Activated naive CD4-positive, alpha-beta T cell treated with anti-CD3 and anti-CD28 coated beads, Interleukin-2, amount 50 U/mL, for 72 hours (primary cell): Measurements from ENCODE around the gene CDC25A. TPM values are rescaled to one million over a fixed set of nuclear protein-coding genes. Genes with fewer than 3 reads are reported as not detected.
A peak's percentile ranks its signal among the peaks of the same experiment; 100 is the strongest.
"Not testable (repeated sequence)": the region's sequence is repeated elsewhere in the genome, so short reads cannot be mapped to it uniquely, and the experiment has no call there.

Source experiments
- ATAC-seq, 2 donors: fragments of 150-1000 bp; cut with Tn5 transposase; 2 replicates each; pipeline ENCODE4 v1.10.0; 2021; ENCODE audit warnings: mild to moderate bottlenecking in 2 of 2, moderate library complexity in 2 of 2
- DNase-seq, 2 donors: peaks; one replicate each; pipeline ENCODE4 v3.0.0; 2021 to 2022; ENCODE audit warnings: low spot score in 2 of 2
- H3K27ac Mint-ChIP-seq, 2 donors: one replicate each; pipeline ENCODE4 v1.8.0; 2022; ENCODE audit warnings: mild to moderate bottlenecking in 2 of 2, mixed read lengths in 2 of 2
- H3K36me3 Mint-ChIP-seq, 2 donors: one replicate each; pipeline ENCODE4 v1.8.0; 2022; ENCODE audit warnings: mixed read lengths in 2 of 2
- H3K9me3 Mint-ChIP-seq, 2 donors: one replicate each; pipeline ENCODE4 v1.8.0; 2022; ENCODE audit warnings: mixed read lengths in 2 of 2
- total RNA-seq, 2 donors: library from RNA; stranded (reverse); gene quantifications; one replicate each; pipeline ENCODE4 v1.2.3, GENCODE V29; 2022

CDC25A gene
- total RNA-seq, 2 donors from 2014 or later, result 29.0 to 37.6 TPM

GRCh38 chr3:48129921-48130320 is 58.3 kb downstream of the CDC25A start:
- H3K9me3 Mint-ChIP-seq, result no peaks in the 10 kb centered on the region
- H3K36me3 Mint-ChIP-seq, result no peaks in the 10 kb centered on the region

GRCh38 chr3:48128774-48129173 is 59.4 kb downstream of the CDC25A start:
- ATAC-seq (no peak), DNase-seq (no peak)
- Mint-ChIP-seq H3K36me3 (no peaks in the 10 kb centered on the region), H3K27ac (no peak overlapping the region), H3K9me3 (no peaks in the 10 kb centered on the region)

More at GRCh38 chr3:48129921-48130320, 58.3 kb downstream of the CDC25A start:
- ATAC-seq (no peak), DNase-seq (no peak)
- H3K27ac Mint-ChIP-seq, result no peak overlapping the region

DNA sequence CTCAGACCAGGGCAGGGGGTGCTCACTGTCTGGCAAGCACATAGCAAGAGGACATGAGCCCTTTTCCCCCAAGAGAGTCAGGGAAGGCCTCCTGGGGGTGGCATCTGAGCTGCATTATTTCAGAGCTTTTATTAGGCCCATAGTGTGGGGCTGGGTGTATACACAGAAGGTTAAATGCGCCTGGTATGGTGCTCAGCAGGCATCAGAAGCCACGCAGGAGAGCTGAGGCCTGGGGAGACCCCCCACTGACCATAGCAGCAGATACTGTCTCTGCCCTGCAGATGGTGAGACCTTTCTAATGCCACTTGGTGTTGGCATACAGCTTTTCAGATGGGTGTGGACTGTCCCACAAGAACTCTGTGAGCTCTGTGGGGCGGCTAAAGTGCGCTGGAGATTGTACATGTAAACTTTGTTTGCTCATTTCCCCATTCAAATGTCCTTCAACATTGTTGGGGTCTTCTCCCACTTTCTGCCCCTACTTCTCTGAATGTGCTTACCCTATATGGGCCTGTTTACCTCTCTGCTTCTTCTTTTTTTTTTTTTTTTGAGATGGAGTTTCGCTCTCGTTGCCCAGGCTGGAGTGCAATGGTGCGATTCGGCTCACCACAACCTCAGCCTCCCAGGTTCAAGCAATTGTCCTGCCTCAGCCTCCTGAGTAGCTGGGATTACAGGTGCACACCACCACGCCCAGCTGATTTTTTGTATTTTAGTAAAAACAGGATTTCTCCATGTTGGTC is 62.2 kb downstream of the CDC25A start:
- no peak overlapping the region for H3K27ac Mint-ChIP-seq
- H3K36me3 Mint-ChIP-seq, result no peaks in the 10 kb centered on the region
- no peak for ATAC-seq
- DNase-seq, result no peak
- H3K9me3 Mint-ChIP-seq, result no peaks in the 10 kb centered on the region

- Mint-ChIP-seq H3K27ac (no peak overlapping the region), H3K36me3 (no peaks in the 10 kb centered on the region), H3K9me3 (no peaks in the 10 kb centered on the region)
- ATAC-seq (no peak), DNase-seq (no peak)
These were observed 63.1 kb downstream of the CDC25A start for GRCh38 chr3:48125013-48125705.

- Mint-ChIP-seq H3K27ac (no peak overlapping the region), H3K36me3 (no peaks in the 10 kb centered on the region), H3K9me3 (no peaks in the 10 kb centered on the region)
- DNase-seq, result no peak
- ATAC-seq, result no peak
These were observed 64.9 kb downstream of the CDC25A start for GRCh38 chr3:48123346-48123745.

DNA sequence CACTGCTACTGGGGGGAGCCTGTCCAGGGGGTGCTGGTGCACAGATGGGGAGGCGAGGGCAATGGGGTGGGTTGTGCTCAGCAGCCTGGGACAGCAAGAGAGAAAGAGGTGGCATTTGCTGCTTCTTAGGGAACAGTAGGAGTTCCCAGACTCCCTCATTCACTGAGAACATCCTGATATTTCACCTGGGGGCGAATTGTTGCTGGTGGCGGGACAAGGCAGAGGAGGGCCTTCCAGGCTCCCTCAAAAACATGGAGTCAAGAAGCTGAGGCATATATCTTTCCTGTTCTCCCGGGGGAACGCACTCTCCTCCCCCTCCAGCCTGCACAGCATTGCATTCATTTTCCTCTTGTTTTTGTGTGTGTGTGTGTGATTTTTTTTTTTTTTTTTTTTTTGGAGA is 65.7 kb downstream of the CDC25A start:
- no peak overlapping the region for H3K27ac Mint-ChIP-seq

DNA sequence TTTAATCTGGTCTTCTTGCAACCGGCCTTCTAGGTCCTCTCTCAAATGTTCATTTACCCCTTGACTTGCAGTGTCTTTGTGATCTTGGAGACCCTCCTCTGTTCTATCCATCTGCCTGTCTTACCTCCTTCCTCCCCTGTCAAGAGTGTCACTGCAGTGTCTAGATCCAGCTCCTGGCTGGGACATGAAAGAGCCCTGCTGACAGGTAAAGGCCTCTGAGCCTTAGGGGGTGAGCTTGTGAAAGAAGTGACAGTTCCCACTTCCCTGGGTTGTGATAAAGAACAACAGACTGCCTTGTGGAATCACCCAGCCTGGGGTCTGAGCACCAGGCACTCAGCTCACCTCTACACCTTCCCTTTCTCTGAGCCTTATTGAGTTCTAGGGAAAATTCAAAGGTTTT is 68.0 kb downstream of the CDC25A start:
- ATAC-seq, result no peak

More for the DNA sequence above, 65.7 kb downstream of the CDC25A start:
- Mint-ChIP-seq H3K9me3 (no peaks in the 10 kb centered on the region), H3K36me3 (no peaks in the 10 kb centered on the region)
- no peak for DNase-seq
- ATAC-seq, result no peak

DNA sequence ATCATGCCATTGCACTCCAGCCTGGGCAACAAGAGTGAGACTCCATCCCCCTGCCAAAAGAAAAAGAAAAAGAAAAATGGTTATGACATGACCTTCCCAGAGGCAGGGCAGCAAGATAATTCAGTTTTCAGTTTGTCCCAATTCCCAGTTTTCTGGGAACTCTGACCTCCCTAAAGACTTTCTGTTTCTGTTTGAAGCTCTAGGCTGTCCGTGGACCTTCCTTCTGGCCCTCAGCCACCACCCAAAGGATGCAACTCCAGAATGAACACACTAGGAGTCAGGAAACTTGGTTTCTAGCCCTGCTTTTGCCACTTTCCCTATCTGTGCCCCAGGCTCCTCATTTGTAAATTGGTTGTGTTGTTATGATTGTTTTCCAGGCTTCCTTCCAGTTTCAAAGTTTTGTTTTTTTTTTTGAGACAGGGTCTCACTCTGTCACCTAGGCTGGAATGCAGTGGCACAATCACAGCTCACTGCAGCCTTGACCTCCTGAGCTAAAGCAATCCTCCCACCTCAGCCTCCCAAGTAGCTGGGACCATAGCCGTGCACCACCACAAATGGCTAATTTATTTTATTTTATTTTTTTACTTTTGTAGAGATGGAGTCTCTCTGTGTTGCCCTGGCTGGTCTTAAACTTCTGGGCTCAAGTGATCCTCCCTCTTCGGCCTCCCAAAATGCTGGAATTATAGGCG is 68.6 kb downstream of the CDC25A start:
- Mint-ChIP-seq H3K36me3 (no peaks in the 10 kb centered on the region), H3K27ac (peak overlapping the region in 1 of 2 donors; percentile 76), H3K9me3 (no peaks in the 10 kb centered on the region)
- no peak for DNase-seq
- ATAC-seq, result no peak

More for the DNA sequence above, 68.0 kb downstream of the CDC25A start:
- DNase-seq, result no peak
- H3K9me3 Mint-ChIP-seq, result no peaks in the 10 kb centered on the region
- H3K36me3 Mint-ChIP-seq, result no peaks in the 10 kb centered on the region
- H3K27ac Mint-ChIP-seq, result no peak overlapping the region

DNA sequence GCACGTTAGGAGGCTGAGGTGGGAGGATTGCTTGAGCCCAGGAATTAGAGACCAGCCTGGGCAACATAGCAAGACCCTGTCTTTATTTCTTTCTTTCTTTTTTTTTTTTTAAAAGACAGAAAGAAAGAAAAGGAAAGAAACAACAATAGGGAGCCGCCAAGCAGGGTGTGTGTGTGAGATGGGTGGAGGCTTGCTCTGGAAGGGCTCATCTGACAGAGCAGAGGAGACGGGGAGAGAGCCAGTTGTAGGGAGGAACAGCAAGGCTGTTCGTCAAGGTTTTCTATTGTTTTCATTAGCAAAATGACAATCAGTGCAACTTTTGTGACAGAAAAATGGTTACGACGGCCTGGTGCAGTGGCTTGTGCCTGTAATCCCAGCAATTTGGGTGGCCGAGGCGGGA is 69.3 kb downstream of the CDC25A start:
- DNase-seq (no peak), ATAC-seq (no peak)
- Mint-ChIP-seq H3K9me3 (no peaks in the 10 kb centered on the region), H3K36me3 (no peaks in the 10 kb centered on the region), H3K27ac (no peak overlapping the region)

- no peak for DNase-seq
- no peak for ATAC-seq
- no peaks in the 10 kb centered on the region for H3K36me3 Mint-ChIP-seq
- peak overlapping the region in 1 of 2 donors; percentile 68 for H3K27ac Mint-ChIP-seq
- H3K9me3 Mint-ChIP-seq, result no peaks in the 10 kb centered on the region
These were observed 69.9 kb downstream of the CDC25A start for GRCh38 chr3:48118322-48118721.

DNA sequence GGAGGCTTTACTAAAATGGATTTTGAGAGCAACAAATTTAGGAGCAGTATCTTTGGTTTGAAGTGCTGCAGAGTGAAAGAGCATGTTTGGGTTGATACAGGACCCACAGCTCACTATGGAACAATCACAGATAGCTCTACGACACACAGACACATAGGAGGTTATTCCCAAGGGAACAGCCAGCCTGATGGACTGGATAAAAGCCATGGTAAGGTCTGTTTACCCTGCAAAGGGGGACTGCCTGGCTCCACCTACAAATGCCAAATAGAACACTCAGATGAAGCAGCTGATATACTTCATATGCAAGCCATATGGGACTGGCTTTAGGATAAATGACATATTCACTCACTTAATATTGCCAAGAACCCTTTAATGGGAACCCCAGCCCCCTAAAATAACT is 75.4 kb downstream of the CDC25A start:
- no peak for DNase-seq
- peak overlapping the region in 1 of 2 donors; percentile 39 for H3K27ac Mint-ChIP-seq
- no peaks in the 10 kb centered on the region for H3K36me3 Mint-ChIP-seq
- ATAC-seq, result no peak
- no peaks in the 10 kb centered on the region for H3K9me3 Mint-ChIP-seq

- peak overlapping the region; percentile 39 to 45 for H3K27ac Mint-ChIP-seq
- ATAC-seq (peak; percentile 95 to 97), DNase-seq (peak in 1 of 2 donors; percentile 17)
- H3K36me3 Mint-ChIP-seq, H3K9me3 Mint-ChIP-seq: not testable (repeated sequence)
These were observed 76.0 kb downstream of the CDC25A start for GRCh38 chr3:48112108-48112791.

GRCh38 chr3:48110463-48110862 is 77.8 kb downstream of the CDC25A start:
- ATAC-seq, result no peak
- no peak overlapping the region for H3K27ac Mint-ChIP-seq

DNA sequence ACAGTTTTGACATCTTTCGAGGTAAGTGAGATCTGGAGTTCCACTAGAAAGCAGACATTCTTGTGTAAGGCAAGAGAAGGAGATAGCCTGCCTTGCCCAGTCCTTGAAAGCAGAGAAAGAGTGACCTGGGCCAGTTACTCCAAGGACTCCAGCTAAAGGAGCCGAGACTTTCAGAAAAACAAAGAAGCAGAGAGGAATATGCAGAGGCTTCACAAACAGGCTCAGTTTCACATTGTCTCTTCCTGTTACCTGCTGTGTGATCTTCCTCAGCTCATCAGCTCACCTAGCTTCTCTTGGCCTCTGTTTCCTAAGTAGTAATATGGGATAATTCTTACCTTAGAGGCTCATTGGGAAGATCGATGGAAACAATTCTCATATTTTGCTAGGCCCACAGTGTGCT is 81.0 kb downstream of the CDC25A start:
- ATAC-seq (no peak), DNase-seq (no peak)
- Mint-ChIP-seq H3K36me3 (no peaks in the 10 kb centered on the region), H3K27ac (no peak overlapping the region), H3K9me3 (no peaks in the 10 kb centered on the region)

More at GRCh38 chr3:48110463-48110862, 77.8 kb downstream of the CDC25A start:
- no peaks in the 10 kb centered on the region for H3K9me3 Mint-ChIP-seq
- no peaks in the 10 kb centered on the region for H3K36me3 Mint-ChIP-seq
- no peak for DNase-seq
